Measurements from ENCODE around the gene GDI1.

GDI1 gene

DNA sequence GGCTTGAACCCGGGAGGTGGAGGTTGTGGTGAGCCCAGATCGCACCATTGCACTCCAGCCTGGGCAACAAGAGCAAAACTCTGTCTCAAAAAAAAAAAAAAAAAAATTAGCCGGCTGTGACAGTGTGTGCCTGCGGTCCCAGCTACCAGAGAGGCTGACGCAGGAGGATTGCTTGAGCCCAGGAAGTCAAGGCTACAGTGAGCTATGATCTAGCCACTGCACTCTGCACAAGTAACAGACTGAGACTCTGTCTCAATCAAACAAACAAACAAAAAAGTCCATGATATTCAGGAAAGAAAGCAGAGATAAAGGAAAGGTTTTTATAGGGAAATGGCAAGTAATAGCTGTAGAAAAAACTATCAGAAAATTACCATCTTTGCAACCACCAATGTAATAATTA, 44.2 kb downstream of the GDI1 start:
- no peak for DNase-seq (ENCODE audit: low read depth in 2 of 2)

DNA sequence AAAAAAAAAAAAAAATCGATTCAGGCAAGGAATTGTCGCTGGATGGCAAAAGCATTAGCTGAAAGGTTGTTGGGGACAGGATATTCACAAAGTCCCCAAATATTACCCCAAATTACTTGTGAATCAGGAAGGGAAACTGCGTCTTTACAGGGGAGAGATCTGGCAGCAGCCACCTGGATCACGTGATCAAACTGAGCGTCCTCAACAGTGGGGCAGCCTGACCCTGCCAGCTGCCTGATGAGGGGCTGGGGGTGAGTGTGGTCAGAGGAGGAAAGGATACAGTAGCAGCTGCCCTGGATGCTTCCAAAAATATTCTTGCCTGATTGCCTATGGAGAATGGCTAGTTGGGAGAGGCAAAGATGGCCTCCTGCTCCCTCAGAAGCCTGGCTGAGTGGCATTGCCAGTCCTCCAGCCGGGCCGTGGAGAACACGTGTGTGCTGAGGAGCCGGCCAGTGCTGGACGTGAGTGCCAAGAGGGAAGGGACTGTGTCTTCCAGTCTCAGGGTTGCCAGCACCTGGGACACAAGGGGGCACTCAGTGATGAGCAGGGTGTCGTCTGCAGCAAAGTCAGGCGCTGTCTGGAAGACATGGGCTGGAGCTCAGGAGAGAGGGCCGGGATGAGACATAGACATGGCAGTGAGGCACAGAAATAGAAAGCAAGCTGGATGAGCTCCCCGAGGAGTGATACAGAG, 45.1 kb downstream of the GDI1 start:
- no peak for DNase-seq (ENCODE audit: low read depth in 2 of 2)

DNA sequence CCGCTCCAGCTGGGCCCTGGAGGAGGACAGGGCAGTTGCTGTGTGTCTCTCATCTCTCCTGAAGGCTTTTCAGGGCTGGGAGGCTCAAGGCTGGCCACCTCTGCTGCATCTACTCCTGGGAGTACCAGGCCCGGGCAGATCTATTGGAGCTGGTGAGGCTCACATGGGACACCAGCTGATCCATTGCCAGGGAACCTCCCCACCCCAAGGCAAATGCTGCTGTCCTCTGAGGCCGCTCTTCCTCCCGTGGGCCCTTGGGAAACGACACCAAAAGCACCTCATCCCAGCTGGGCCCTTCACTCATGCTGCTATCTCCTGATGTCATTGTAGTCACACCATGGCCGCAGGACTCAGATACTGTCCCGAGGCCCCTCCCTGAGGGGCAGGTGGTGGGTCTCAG, 45.8 kb downstream of the GDI1 start:
- no peak for DNase-seq (ENCODE audit: low read depth in 2 of 2)

DNA sequence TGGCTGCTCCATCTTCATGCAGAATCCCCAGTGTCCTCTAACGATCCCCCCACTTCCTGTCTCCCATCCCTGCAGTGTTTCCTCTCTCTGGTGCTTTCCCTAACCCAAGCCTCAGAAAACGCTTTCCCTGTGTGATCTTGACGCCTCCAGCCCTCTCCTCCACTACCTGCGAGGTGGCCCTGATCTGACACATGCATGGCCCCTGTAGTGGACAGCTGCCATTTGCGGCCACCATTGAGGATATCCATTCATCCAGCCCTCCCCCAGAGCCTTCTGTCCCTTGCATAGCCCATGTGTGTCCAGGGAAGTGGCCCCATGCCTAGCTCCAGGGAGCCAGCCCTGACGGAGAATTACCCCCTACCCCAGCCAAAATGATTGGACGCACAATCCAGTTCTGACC, 46.4 kb downstream of the GDI1 start:
- no peak for DNase-seq (ENCODE audit: low read depth in 2 of 2)

DNA sequence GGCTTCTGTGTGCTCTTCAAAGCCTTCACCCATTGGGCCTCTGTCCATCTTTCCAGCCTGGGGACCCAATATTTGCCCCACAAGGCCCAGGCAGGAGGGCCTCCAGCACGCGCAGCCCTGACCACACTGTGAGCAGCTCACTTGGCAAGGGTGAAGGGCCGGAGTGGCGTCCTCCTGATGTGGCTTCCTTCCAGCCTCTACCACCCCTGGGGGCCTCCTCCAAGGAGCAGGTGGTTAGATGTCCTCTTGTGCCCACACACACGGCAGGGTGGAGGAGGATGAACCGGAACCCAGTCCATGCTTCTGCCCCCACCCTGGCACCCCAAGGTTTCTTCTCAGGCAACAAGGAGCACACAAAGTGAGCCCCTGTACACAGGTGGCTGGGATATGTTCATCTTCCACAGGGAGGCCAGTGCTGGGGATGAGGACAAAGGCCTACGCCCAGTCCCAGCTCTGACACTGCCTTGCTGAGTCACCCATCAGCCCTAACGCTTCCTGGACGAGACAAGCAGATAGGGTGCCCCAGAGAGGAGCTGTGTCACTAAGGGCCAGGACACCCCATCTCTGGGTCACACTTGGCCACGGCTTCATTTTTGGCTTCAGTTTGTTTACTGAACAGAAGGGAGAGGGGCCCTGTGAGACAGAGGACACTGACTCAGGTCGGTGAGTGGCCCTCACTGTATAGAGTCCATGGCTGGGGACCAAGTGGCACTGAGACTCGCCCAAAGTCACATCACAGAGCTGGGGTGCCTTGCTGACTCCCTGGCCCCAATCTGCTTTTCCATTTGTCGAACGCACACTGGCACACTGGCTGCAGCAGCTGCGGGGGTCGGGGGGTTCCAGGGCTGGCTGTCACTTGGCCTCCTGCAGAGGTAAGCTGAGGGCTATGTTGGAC, 47.5 kb downstream of the GDI1 start:
- DNase-seq (ENCODE audit: low read depth in 2 of 2), result no peak

DNA sequence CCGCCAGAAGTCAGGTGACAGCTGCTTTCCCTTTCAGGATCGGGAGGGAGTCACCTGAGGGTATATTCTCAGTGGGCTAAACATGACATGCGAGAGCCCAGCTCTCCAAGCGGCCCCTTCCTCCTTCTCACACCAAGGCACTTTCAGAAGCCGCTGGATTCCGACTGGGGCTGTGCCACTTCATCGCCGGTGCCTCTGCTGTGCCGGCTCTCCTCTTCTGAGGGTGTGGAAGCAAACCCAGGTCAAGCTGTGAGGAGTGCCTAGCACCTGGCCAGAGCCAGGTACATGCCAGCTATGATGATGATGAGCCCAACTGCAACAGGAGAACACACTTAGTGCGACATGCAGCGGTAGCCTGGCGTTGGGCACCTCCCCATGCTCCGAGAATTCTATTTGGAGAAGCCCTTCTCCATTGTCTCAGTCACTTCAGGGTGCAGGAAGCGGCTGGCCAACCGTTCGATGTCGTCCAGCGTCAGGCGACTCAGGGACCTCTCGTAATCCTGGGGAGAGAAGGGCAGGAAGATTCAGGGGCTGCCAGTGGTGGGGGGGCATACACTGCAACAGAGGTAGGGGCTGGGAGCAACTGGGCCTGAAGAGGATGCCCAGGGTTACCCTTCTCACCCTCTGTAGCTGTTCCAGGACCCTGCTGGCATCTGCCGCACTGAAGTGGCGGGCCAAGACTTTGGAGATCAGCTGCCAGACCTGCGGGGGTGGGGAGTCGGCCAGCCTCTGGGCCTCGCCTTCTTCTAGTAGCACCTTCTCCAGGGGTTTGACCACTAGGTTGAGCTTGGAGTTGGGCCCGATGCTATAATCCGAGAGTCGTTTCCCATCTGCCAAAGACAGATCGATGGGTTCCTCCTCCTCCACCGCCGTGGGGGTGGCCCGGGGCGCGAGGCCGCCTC, 48.4 kb downstream of the GDI1 start:
- no peak for DNase-seq (ENCODE audit: low read depth in 2 of 2)

DNA sequence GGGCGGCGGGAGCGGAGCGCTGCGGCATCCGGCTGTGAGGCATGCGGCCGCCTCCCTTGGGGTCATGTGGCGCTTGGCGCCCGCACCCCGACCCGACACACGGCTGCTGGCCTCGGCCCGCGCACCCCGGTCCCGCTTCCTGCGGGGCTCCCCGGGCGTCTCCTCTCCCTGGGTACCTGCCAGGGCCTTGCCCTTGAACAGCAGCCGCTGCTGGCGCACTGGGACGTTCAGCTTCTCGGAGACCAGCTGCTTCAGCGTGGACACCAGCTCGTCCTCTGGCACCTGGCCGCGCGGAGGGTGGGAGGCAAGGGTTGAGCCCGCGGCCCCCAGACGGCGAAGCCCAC, 49.1 kb downstream of the GDI1 start:
- no peak for DNase-seq (ENCODE audit: low read depth in 2 of 2)

DNA sequence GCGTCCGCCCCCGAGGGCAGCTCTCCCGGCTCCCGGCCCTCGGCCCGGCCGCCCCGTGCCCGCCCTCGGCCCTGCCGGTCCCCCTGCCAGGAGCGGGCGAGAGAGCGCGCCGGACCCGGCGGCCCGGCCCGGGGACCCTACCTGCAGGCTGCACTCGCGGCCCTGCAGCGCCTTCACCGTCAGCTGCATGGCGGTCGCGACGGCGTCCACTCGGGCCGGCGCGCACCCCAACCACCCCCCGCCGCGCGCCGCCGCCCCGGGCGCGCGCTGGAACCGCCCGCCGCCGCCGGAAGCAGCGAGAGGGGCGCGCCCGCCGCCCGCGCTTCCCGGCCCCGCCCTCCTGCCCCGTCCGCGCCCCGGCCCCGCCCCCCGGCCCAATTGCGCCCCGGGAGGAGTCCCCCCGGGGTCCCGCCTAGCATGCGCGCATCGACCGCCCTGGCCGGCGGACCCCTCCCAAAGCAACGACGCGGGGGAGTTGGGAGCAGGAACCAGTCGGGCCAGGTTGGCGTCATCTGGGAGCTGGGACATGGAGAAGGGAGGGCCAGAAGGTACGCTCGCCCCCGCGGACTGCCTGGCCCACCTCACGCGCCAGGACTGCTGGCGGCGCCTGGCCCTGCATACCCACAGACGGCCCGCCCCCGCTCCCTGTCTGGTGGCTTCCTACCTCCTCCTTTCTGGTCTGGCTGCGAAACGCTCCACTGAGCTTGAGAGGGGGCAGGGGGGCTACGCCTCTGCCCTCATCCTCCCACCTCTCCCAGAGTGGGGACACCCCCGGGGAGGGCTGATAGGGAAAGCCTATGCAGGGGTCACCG, 49.6 kb downstream of the GDI1 start, which contains the start of gene UBL4A:
Gene UBL4A (minus strand): TSS at position 220 of the 812 bp plus-strand sequence. CDS start 31 bp downstream, at position 189.
- peak in 1 of 2 donors; percentile 52 for DNase-seq (ENCODE audit: low read depth in 2 of 2)

DNA sequence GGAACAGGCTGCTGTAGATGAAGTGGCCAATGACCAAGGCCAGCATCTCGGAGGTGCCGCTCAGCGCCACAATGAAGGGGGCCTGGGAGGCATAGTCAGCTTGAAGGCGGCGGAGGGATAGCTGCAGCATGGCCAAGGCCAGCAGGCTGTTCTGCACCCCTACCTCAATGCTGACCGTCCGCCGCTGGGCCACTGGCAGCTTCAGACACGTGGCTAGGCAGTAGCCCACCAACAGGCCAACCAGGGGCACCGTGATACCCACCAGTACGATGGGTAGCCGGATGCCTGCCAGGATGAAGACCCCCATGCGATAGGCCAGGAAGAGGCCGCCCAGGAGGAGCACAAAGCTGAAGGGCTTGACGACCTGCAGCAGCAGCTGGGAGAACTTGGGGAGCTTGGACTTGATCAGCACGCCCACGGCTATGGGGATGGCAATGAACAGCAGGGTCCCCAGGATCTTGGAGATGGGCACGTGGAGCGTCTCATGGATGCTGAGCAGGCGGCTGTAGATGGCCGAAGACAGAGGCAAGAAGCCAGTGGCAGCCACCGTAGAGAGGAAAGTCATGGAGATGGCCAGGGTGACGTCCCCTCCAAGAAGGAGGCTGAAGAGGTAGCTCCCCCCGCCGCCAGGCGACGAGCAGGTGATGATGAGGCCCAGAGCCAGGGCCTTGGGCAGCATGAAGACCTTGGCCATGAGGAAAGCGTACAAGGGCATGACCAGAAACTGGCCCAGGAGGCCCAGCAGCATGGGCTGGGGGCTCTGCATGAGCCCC, 50.8 kb downstream of the GDI1 start:
- DNase-seq (ENCODE audit: low read depth in 2 of 2), result no peak

DNA sequence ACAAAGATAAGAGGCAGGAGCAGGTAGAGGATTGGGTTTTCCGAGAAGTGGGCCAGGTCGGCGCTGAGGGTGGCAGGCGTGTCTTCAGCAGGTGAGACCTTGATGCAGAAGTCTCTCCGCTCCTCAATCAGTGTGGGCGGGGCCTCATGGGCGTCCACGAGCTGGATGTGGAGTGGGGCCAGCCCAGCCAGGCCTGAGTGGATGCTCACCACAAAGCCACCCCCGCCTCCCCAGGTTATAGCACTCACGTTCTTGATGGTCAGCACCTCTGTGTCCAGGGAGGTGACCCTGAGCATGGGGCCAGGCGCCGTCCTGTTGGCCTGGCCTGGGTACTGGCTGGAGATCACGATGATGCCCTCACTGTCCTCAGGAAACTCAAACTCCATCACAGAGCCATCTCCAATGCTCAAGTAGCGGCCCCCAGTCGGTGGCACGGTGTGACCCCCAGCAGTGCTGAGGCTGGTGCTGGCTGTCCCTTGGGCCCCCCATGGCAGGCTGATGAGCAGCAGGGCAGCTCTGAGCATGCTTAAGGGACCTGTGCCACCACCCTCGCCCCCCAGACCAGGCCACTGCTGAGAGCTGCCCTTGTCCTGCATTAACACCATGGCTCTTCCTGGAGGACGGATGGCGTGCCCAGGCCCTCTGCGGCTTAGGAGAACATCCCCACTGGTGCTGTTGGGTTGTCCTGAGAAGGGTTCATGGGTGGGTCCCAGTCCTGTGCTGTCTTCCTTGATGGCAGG, 51.6 kb downstream of the GDI1 start:
- no peak for DNase-seq (ENCODE audit: low read depth in 2 of 2)

DNA sequence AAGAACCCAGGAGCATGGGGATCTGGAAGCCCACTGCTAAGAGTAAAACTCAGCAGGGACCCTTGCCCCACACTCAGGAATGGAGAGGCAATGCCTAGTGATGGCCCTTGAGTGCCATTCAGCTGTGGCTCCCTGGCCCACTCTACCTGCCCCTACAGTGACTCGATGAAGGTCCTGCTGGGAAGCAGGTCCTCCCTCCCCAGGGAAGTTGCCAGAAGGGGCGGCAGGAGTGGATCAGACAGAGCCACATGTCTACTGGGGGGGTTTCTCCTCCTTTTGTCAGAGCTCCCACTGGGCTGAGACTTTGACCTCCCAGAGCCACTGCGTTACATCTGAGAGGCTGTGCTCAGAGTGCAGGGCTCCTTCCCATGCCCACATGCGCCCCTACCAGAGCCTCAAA, 52.2 kb downstream of the GDI1 start:
- DNase-seq (ENCODE audit: low read depth in 2 of 2), result no peak

DNA sequence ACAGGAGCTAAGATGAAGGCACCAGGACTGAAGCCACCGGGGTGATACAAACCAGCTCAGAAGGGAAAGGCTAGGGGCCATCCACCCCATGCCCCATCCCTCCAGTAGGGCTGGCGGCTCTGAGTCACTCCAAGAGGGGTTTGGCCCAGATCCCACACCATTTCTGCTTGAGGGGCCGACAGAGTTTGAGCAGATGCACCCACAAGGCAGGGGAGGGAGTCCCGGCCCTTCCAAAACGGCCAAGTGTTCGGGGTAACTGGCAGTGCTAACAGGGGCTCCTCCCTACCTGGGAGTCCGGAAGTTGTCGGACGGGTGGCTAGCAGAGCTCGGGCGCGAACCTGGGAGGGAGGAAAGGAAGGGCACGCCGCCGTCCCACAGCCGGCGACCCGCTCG, 53.1 kb downstream of the GDI1 start:
- DNase-seq (ENCODE audit: low read depth in 2 of 2), result no peak

DNA sequence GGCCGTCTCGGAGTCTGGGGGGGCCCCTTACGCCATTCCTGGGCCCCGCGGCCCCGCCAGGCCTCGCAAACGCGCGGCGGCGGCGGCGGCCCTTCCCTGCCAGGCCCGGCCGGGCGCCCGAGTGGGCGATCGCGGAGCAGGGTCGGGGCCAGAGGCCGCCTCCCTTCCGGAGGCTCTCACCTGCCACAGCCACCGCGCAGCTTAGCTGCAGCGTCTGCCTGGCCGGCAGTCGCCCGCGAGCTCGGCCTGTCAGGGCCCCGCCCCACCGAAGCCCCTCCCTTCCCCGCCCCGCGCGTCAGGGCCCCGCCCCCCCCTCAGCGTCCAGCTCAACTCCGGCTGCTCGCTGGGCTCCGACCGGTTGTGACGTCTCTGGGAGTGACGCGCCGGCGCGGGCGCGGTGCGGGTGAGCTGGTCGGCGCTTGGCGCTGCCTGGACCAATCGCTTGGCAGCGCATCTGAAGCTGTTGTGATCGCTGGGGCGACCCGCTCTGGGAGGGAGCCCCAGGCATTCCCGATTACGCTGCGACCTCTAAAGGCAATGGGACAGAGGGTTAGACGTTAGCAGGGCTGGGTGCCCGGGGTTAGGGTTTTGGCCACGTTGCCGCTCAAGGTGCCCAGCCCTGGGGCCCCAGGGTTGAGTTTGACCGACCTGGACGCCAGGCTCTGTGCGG, 53.6 kb downstream of the GDI1 start, which contains the start of gene SLC10A3:
Gene SLC10A3 (minus strand): TSS at position 216 of the 670 bp plus-strand sequence. CDS start 1,689 bp downstream, outside the sequence.
- peak; percentile 79 to 81 for DNase-seq (ENCODE audit: low read depth in 2 of 2)
